Activated naive CD4-positive, alpha-beta T cell treated with anti-CD3 and anti-CD28 coated beads for 36 hours (primary cell): ENCODE results near the gene GRIPAP1. TPM values are rescaled to one million over a fixed set of nuclear protein-coding genes. Genes with fewer than 3 reads are reported as not detected.
A peak's percentile ranks its signal among the peaks of the same experiment; 100 is the strongest.

Source experiments
- CTCF ChIA-PET: fragments of 350-600 bp; sonication (Branson Sonifier 250); formaldehyde crosslinking; loops from one replicate; lab custom pipeline; 2021; ENCODE audit warnings: antibody characterized with exemption; lab: Charles Lee
- DNase-seq: peaks from one replicate; pipeline ENCODE4 v3.0.0-alpha.2; 2020
- H3K27ac Mint-ChIP-seq: one replicate; pipeline ENCODE4 v1.8.0; 2021; ENCODE audit warnings: mild to moderate bottlenecking, mixed read lengths
- H3K27me3 Mint-ChIP-seq: one replicate; pipeline ENCODE4 v1.8.0; 2021; ENCODE audit warnings: low read depth, mixed read lengths
- H3K36me3 Mint-ChIP-seq: one replicate; pipeline ENCODE4 v1.8.0; 2021; ENCODE audit warnings: low read depth, mixed read lengths
- H3K4me1 Mint-ChIP-seq: one replicate; pipeline ENCODE4 v1.8.0; 2021; ENCODE audit warnings: low read depth, mixed read lengths
- H3K4me3 Mint-ChIP-seq: one replicate; pipeline ENCODE4 v1.8.0; 2021; ENCODE audit warnings: mild to moderate bottlenecking, moderate library complexity, mixed read lengths
- H3K9me3 Mint-ChIP-seq: one replicate; pipeline ENCODE4 v1.8.0; 2021; ENCODE audit warnings: mixed read lengths
- intact Hi-C: fragments of 100-400 bp; cut with micrococcal nuclease; formaldehyde crosslinking; loops from one replicate; pipeline ENCODE4 v1.15.1; 2023
- total RNA-seq, 2 experiments: library from RNA; stranded (reverse); gene quantifications; one replicate each; pipeline ENCODE4 v1.2.3, GENCODE V29; 2021

GRIPAP1 gene
- total RNA-seq, 2 experiments from 2014 or later, result 64.8 to 73.1 TPM

DNA sequence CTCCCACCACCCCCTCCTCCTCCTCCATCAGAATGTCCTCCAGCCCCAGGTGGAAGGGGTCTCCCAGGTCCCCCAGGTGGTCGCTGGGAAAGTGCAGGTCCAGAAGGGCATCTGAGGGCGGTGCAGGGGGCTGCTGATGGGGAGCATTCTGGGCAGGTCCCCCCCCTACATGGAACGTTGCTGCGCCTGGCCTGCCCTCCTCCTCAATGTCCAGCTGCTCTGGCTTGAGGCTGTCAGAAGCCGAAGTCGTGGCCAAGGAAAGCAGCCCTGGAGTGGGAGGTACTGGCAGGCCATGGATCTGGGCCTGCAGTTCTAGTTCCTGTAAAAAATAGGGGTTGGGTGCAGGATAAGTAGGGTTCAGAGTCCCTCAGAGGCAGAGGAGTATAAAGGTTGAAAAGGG, 28.2 kb upstream of the GRIPAP1 start:
- H3K27ac Mint-ChIP-seq, result no peak overlapping the region
- DNase-seq, result no peak
- peaks cover 13% of the 10 kb centered on the region for H3K36me3 Mint-ChIP-seq
- H3K9me3 Mint-ChIP-seq, result no peaks in the 10 kb centered on the region
- intact Hi-C loops, result no loop called here
- no peak overlapping the region for H3K4me3 Mint-ChIP-seq
- CTCF ChIA-PET, result no interaction called here
- H3K4me1 Mint-ChIP-seq, result no peaks in the 10 kb centered on the region
- H3K27me3 Mint-ChIP-seq, result no peaks in the 10 kb centered on the region

DNA sequence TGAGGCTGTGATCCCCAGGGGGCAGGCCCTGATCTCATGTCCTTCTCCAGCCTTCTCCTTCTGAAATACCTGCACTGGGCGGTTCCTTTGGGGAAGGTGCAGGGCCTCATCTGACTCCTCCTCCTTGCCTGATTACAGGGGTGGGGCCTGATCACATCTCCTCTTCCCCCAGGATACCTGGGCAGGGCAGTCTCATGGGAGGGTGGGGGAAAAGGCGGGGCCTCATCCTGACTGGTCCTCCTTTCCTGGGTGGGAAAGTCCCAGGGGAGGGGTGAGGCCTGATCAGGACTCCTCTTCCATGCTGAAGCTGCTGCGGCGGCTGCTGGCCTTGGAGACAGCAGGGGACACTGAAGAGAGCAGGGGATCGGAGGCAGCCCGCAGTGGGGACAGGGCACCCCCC, 27.8 kb upstream of the GRIPAP1 start:
- Mint-ChIP-seq H3K36me3 (peaks cover 13% of the 10 kb centered on the region), H3K27ac (no peak overlapping the region), H3K27me3 (no peaks in the 10 kb centered on the region), H3K9me3 (no peaks in the 10 kb centered on the region), H3K4me1 (no peaks in the 10 kb centered on the region), H3K4me3 (no peak overlapping the region)
- no peak for DNase-seq
- CTCF ChIA-PET, result no interaction called here
- intact Hi-C loops, result no loop called here

DNA sequence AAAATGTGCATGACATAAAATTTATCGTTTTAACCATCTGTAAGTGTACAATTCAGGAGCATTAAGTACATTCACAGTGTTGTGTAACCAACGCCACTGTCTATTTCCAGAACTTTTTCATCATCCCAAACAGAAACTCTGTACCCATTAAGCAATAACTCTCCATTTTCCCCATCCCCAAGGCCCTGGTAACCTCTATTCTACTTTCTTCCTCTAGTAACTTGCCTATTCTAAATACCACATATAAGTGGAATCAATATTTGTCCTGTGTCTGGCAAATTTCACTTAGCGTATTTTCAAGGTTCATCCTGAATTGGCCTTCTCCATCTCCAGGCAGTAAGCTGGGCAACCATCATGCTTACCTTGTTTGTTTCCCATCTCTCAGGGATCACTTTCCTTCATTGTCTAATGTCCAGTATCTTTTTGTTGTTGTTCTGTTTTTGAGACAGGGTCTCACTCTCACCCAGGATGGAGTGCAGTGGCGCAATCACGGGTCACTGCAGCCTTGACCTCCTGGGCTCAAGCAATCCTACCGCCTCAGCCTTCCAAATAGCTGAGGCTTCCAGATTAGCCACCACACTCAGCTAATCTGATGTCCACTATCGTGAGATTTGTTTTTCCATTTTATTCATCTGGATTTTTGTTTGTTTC, 17.7 kb upstream of the GRIPAP1 start:
- Mint-ChIP-seq H3K27me3 (no peaks in the 10 kb centered on the region), H3K4me3 (no peak overlapping the region), H3K27ac (no peak overlapping the region), H3K36me3 (no peaks in the 10 kb centered on the region), H3K9me3 (no peaks in the 10 kb centered on the region), H3K4me1 (no peaks in the 10 kb centered on the region)
- no peak for DNase-seq
- CTCF ChIA-PET, result no interaction called here
- intact Hi-C loops, result no loop called here

DNA sequence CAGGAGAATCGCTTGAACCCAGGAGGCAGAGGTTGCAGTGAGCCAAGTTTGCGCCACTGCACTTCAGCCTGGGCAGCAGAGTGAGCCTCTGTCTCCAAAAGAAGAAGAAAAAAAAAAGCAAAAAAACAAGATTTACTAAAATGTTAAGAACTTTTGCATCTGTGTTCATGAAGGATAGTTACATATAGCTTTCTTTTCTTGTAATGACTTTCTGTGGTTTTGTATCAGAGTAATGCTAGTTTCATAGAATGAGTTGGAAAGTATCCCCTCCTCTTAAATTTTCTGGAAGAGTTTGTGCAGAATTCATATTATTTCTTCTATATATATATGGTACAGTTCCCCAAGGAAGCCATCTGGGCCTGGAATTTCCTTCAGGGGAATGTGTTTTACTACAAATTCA, 17.0 kb upstream of the GRIPAP1 start:
- H3K27me3 Mint-ChIP-seq, result no peaks in the 10 kb centered on the region
- CTCF ChIA-PET, result no interaction called here
- no peak overlapping the region for H3K27ac Mint-ChIP-seq
- no peaks in the 10 kb centered on the region for H3K9me3 Mint-ChIP-seq
- no peak for DNase-seq
- intact Hi-C loops, result no loop called here
- H3K4me1 Mint-ChIP-seq, result no peaks in the 10 kb centered on the region
- H3K36me3 Mint-ChIP-seq, result no peaks in the 10 kb centered on the region
- no peak overlapping the region for H3K4me3 Mint-ChIP-seq

DNA sequence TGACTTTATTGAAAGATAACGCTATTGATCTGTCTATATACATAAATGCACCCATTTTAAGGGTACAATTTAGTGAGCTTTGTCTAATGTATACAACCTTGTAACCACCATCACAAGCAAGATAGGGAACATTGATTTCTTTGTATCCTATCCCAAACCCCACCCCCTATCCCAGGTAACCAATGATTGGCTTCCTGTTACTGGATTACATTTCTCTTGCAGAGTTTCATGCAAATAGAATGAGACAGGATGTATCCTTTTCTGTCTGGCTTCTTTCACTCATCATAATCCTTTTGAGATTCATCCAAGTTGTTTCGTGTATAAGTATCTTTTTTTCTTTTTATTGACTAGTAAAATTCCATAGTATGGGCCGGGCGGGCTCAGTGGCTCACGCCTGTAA, 1.6 kb upstream of the GRIPAP1 start:
- no peak for DNase-seq
- intact Hi-C loops, result loop anchor here (5.0 kb wide), 2 partner anchors 91 to 106 kb away; partner anchors contain the start of genes PQBP1, SLC35A2 and TIMM17B
- Mint-ChIP-seq H3K27ac (peak overlapping the region; percentile 63), H3K36me3 (peaks cover 11% of the 10 kb centered on the region), H3K9me3 (no peaks in the 10 kb centered on the region), H3K27me3 (no peaks in the 10 kb centered on the region), H3K4me1 (peaks cover 26% of the 10 kb centered on the region), H3K4me3 (no peak overlapping the region)
- CTCF ChIA-PET, result interaction anchor here (0.6 kb wide), 1 partner anchor 204 kb away, joined by 5 read pairs; no protein-coding TSS in a partner anchor

DNA sequence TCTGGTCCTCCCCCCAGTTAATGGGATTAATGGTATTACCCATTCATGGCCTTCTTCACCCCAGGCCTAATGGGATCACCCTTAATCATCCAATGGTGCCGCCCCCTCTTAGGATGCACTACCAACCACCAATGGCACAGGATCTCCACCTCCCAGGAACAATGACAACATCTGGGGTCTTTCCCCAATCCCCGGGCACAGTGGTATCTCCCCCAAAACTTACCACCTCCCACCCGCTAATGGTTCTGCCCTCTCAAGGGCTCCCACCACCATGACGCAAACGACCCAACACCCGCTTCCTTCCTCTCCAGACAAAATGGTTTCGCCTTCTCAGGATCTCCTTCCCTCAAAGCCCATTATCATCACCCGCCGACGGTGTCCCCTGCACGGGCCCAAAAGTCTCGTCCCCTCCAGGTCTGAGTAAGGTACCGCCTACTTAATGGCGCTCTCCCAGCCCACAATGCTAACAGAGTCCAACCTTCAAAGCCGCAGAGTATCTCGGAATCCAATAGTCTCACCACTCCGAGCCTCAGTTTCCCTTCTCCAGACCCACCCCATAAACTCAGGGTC, 458 bp downstream of the GRIPAP1 start:
- Mint-ChIP-seq H3K9me3 (no peaks in the 10 kb centered on the region), H3K27ac (peak overlapping the region; percentile 97), H3K27me3 (no peaks in the 10 kb centered on the region), H3K4me3 (peak overlapping the region; percentile 99), H3K4me1 (peaks cover 43% of the 10 kb centered on the region), H3K36me3 (peaks cover 27% of the 10 kb centered on the region)
- CTCF ChIA-PET, result interaction anchor here (0.6 to 1.1 kb wide), 2 partner anchors 30 to 89 kb away, joined by 3 to 4 read pairs; partner anchors contain the start of gene KCND1
- intact Hi-C loops, result loop anchor here (1.0 to 5.0 kb wide), 5 partner anchors 42 to 265 kb away; partner anchors contain the start of genes PQBP1, SLC35A2, TFE3 and TIMM17B
- DNase-seq, result peak; percentile 63

DNA sequence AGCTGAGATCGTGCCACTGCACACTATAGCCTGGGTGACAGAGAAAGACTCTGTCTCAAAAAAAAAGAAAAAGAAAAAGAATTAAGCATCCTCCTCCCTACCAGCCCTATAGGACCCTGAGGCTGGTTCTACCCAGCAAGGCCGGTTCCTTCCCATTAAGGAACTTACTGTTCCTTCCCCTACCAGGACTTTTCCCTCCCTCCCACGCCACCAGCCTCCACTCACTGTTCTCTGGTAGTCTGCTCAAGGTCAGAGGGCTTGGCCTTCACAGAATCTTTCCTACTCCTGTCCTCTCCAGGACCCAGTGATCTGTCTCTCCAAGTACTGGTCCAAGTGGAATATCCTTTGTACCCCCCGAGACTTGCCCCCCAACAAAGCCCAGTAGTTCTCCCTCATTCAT, 1.4 kb downstream of the GRIPAP1 start:
- Mint-ChIP-seq H3K36me3 (peaks cover 27% of the 10 kb centered on the region), H3K4me3 (peak overlapping the region; percentile 99)

DNA sequence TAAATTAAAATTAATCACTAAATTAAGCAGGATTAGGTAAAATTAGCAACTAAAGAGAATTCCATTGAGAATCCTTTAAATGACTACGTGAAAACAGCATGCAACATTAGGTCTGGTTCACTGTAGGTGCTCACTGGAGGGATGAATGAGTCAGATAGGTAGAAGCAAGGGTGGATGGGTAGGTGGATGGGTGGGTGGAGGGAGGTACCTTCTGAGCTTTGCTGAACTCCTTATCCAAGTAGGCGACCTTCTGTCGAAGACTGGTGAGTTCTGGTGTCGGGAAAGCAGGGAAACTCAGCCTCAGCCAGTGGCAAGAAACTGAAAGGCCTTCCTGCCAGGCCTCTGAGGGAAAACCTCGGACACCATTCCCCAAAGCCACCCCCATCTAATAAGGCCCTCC, 3.0 kb downstream of the GRIPAP1 start:
- H3K4me3 Mint-ChIP-seq, result no peak overlapping the region
- no peak overlapping the region for H3K27ac Mint-ChIP-seq
- H3K36me3 Mint-ChIP-seq, result peaks cover 35% of the 10 kb centered on the region
- peak; percentile 21 for DNase-seq
- intact Hi-C loops, result loop anchor here (2.0 kb wide), 1 partner anchor 32 kb away; no protein-coding TSS in a partner anchor
- CTCF ChIA-PET, result no interaction called here
- H3K4me1 Mint-ChIP-seq, result peaks cover 44% of the 10 kb centered on the region
- no peaks in the 10 kb centered on the region for H3K9me3 Mint-ChIP-seq
- no peaks in the 10 kb centered on the region for H3K27me3 Mint-ChIP-seq

More for the DNA sequence above, 1.4 kb downstream of the GRIPAP1 start:
- CTCF ChIA-PET, result no interaction called here
- no peak for DNase-seq
- Mint-ChIP-seq H3K27ac (peak overlapping the region; percentile 13), H3K9me3 (no peaks in the 10 kb centered on the region), H3K4me1 (peaks cover 44% of the 10 kb centered on the region), H3K27me3 (no peaks in the 10 kb centered on the region)
- intact Hi-C loops, result loop anchor here (5.0 kb wide), 2 partner anchors 88 to 103 kb away; partner anchors contain the start of genes PQBP1, SLC35A2 and TIMM17B

DNA sequence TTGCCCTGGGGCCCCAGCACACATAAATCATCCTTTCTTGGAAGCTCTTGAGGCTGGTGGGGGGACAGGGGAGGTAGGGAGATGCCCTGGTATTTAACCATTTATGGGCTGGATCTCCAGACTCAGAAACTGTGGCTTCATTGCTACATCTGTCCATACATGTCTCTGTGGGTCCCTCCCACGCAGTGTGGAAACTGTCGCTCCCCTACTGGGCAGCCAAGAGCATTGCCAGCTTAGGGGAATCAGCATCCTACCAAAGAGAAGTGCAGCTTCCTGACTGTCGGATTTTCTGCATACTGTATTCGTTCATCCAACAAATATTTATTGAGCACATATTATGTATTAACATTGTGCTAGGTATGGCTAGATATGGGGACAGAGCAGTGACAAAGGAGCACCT, 3.7 kb downstream of the GRIPAP1 start:
- no peak overlapping the region for H3K27ac Mint-ChIP-seq
- peaks cover 35% of the 10 kb centered on the region for H3K36me3 Mint-ChIP-seq
- H3K4me1 Mint-ChIP-seq, result peaks cover 42% of the 10 kb centered on the region
- no peak for DNase-seq
- intact Hi-C loops, result loop anchor here (2.0 kb wide), 1 partner anchor 32 kb away; no protein-coding TSS in a partner anchor
- CTCF ChIA-PET, result no interaction called here
- H3K9me3 Mint-ChIP-seq, result no peaks in the 10 kb centered on the region
- no peaks in the 10 kb centered on the region for H3K27me3 Mint-ChIP-seq
- no peak overlapping the region for H3K4me3 Mint-ChIP-seq

DNA sequence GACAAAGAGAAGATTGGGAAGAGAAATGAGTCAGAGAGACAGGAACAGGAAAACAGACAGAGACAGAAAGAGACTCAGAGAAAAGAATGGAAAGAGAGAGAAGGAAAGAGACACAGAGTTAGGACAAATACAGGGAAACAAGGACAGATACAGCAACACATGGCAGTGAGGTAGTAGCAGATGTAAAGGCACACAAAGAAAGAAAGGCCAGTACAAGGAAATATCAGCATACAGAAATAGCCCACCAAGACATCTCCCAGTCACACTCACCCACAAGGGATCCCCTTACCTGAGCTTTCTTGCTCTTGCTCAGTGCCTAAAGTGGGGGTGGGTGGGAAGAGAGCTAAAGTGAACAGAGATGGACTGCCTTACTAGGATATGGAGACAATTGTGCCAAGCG, 4.2 kb downstream of the GRIPAP1 start:
- Mint-ChIP-seq H3K4me3 (no peak overlapping the region), H3K4me1 (peaks cover 42% of the 10 kb centered on the region), H3K9me3 (no peaks in the 10 kb centered on the region), H3K36me3 (peaks cover 36% of the 10 kb centered on the region), H3K27ac (peak overlapping the region; percentile 7), H3K27me3 (no peaks in the 10 kb centered on the region)
- DNase-seq, result no peak
- CTCF ChIA-PET, result no interaction called here
- intact Hi-C loops, result loop anchor here (2.0 kb wide), 1 partner anchor 31 kb away; no protein-coding TSS in a partner anchor

DNA sequence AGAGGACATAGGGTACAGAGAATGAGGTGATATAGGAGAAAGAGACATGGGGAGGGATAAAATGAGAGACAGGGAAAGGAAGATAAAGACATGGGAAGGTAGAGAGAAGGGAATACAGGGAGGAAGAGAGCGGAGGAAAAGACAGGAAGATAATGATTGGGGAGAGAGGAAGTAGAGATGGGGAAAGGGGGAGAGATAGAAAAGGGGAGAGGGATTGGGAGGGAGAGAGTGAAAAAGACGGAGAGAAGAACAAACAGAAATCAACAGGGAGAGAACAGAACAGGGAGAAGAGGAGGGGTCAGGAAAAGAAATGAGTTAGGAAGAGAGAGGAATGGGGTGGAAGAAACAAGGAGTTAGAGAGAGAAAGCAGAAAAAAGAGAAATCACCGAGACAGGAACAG, 4.6 kb downstream of the GRIPAP1 start:
- Mint-ChIP-seq H3K27me3 (no peaks in the 10 kb centered on the region), H3K4me3 (no peak overlapping the region), H3K36me3 (peaks cover 36% of the 10 kb centered on the region), H3K4me1 (peaks cover 42% of the 10 kb centered on the region), H3K27ac (no peak overlapping the region), H3K9me3 (no peaks in the 10 kb centered on the region)
- CTCF ChIA-PET, result no interaction called here
- no peak for DNase-seq
- intact Hi-C loops, result no loop called here

DNA sequence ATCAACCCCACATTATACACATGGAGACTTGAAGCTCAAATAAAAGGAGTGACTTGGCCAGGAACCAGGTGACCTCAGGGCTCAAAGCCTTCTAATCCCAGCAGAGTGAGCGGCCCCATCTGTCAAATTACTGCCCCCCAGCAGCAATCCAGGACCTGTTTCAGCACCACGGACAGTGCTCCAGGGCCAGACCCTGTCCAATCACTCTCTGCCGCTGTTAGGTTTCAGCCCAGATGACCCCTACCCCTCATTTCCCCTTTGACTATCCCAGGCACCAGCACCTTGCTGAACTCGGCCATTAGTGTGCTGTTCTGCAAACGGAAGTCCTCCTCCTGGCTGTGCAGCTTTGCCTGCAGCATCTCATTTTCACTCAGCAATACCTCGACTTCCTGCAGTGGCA, 5.1 kb downstream of the GRIPAP1 start:
- no peak overlapping the region for H3K4me3 Mint-ChIP-seq
- no peaks in the 10 kb centered on the region for H3K9me3 Mint-ChIP-seq
- peaks cover 36% of the 10 kb centered on the region for H3K36me3 Mint-ChIP-seq
- no peaks in the 10 kb centered on the region for H3K27me3 Mint-ChIP-seq
- DNase-seq, result peak; percentile 12
- H3K27ac Mint-ChIP-seq, result no peak overlapping the region
- CTCF ChIA-PET, result no interaction called here
- intact Hi-C loops, result no loop called here
- peaks cover 41% of the 10 kb centered on the region for H3K4me1 Mint-ChIP-seq

DNA sequence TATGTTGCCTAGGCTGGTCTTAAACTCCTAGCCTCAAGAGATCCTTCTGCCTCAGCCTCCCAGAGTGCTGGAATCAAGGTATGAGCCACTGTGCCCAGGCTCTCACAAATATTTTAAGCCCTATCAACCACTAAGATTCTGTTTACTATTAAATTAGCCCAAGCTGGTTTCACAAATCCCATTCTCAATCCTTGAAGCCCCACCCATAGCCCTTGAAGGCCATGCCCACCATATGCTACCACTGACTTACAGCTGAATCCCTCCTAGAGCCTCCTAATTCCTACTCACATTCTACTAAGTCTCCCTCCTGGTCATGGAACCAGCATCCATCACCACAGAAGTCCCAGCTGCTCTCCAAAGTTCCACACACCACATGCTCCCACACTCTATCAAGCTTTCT, 9.7 kb downstream of the GRIPAP1 start:
- no peak overlapping the region for H3K27ac Mint-ChIP-seq
- CTCF ChIA-PET, result no interaction called here
- no peak overlapping the region for H3K4me3 Mint-ChIP-seq
- H3K27me3 Mint-ChIP-seq, result no peaks in the 10 kb centered on the region
- H3K36me3 Mint-ChIP-seq, result peaks cover 18% of the 10 kb centered on the region
- intact Hi-C loops, result no loop called here
- peaks cover 7% of the 10 kb centered on the region for H3K4me1 Mint-ChIP-seq
- DNase-seq, result no peak
- H3K9me3 Mint-ChIP-seq, result no peaks in the 10 kb centered on the region
